ENCODE data around the gene CWC27. TPM values are rescaled to one million over a fixed set of nuclear protein-coding genes. Genes with fewer than 3 reads are reported as not detected.

Gene CWC27
- total RNA-seq, 1 donor from 2014 or later, result 21.1 TPM

- DNase-seq (ENCODE audit: low spot score), result peak; percentile 87
Measured at GRCh38 chr5:65035211-65036206, 266.8 kb downstream of the CWC27 start.

- DNase-seq (ENCODE audit: low spot score), result no peak
Measured at GRCh38 chr5:65037831-65038815, 269.4 kb downstream of the CWC27 start.

GRCh38 chr5:65041296-65042158 lies 272.8 kb downstream of the CWC27 start:
- DNase-seq (ENCODE audit: low spot score), result no peak

- DNase-seq (ENCODE audit: low spot score), result no peak
Measured at GRCh38 chr5:65043843-65044359, 275.2 kb downstream of the CWC27 start.

GRCh38 chr5:65047225-65047624 lies 278.5 kb downstream of the CWC27 start:
- no peak for DNase-seq (ENCODE audit: low spot score)

GRCh38 chr5:65047948-65048690 lies 279.4 kb downstream of the CWC27 start:
- no peak for DNase-seq (ENCODE audit: low spot score)

GRCh38 chr5:65050140-65050539 lies 281.4 kb downstream of the CWC27 start:
- DNase-seq (ENCODE audit: low spot score), result no peak

- no peak for DNase-seq (ENCODE audit: low spot score)
Measured at GRCh38 chr5:65050826-65051498, 282.2 kb downstream of the CWC27 start.

- no peak for DNase-seq (ENCODE audit: low spot score)
Measured at GRCh38 chr5:65055938-65056337, 287.2 kb downstream of the CWC27 start.

- DNase-seq (ENCODE audit: low spot score), result no peak
Measured at GRCh38 chr5:65059681-65060598, 291.2 kb downstream of the CWC27 start.

- no peak for DNase-seq (ENCODE audit: low spot score)
Measured at GRCh38 chr5:65061250-65061973, 292.7 kb downstream of the CWC27 start.

GRCh38 chr5:65061974-65062353 lies 293.2 kb downstream of the CWC27 start:
- DNase-seq (ENCODE audit: low spot score), result no peak

GRCh38 chr5:65062469-65063083 lies 293.8 kb downstream of the CWC27 start:
- DNase-seq (ENCODE audit: low spot score), result peak; percentile 26

GRCh38 chr5:65065001-65065511 lies 296.3 kb downstream of the CWC27 start:
- no peak for DNase-seq (ENCODE audit: low spot score)

GRCh38 chr5:65066387-65067146 lies 297.8 kb downstream of the CWC27 start:
- no peak for DNase-seq (ENCODE audit: low spot score)

GRCh38 chr5:65067147-65067506 lies 298.4 kb downstream of the CWC27 start:
- DNase-seq (ENCODE audit: low spot score), result no peak
